ENCODE results near the gene PLD6.

Gene PLD6

DNA sequence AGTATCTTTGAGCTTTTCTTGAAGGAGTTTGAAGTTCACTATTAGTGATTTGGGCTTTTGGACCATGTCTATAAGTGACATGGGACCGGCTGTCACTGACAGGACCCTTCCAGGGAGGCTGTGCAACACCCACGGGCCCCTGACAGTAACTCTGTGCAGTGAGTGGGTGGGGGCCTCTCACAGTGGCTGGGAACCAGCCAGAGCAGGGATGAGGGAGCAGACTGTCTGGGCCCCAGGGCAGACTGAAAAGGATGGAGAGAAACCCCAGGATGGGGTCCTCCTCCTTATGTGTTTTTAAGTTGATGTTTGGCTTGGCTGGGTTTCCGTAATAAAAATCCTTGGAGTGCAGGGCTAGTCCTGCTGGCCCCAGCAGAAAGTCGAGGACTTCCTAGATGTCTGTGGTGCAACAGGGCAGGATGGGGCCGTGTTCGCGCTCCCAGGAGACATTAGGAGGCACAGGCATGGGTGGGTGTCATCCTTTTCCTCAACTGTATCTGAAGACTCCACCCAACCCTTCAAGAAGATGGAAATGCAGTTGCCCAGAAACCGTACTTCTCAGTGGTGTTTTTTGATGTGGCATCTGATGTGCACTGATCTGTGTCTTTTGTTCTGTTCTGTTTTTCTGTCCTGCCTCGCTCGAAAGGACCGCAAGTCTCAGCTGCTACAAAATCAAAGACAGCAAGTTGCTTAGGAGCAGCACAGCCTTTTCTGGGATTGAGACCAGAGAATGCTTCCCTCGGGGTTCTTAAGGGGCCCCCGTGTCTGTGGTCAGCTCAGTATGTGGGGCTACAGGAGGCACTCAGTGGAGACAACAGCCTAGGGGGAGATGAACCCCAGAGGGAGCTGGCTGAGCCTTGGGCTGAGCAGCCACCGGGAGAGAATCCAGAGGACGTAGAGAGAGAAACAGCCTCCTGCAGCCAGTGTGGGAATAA lies 24.2 kb downstream of the PLD6 start:
- Histone ChIP-seq H3K9ac (ENCODE audit: low read length) (no peak overlapping the region), H2BK15ac (replicated peaks; ENCODE audit: low read depth) (no peak overlapping the region), H3K79me1 (ENCODE audit: low read length) (no peaks in the 10 kb centered on the region), H3K18ac (ENCODE audit: low read length) (no peak overlapping the region), H3K27ac (ENCODE audit: low read depth, low read length) (no peak overlapping the region), H2AK5ac (ENCODE audit: low read length) (no peak overlapping the region), H3K4me1 (ENCODE audit: control insufficient read depth, low read depth, low read length) (no peaks in the 10 kb centered on the region), H4K8ac (ENCODE audit: low read depth, low read length) (no peak overlapping the region), H3K79me2 (ENCODE audit: control insufficient read depth, insufficient read depth, low read length) (no peaks in the 10 kb centered on the region), H3K4me2 (ENCODE audit: low read length) (no peak overlapping the region), H3K36me3 (ENCODE audit: control insufficient read depth, insufficient read depth, low read length) (peaks cover 10% of the 10 kb centered on the region), H3K23ac (ENCODE audit: low read length) (no peak overlapping the region), H3K4ac (ENCODE audit: low read depth, low read length) (no peak overlapping the region), H3K27me3 (ENCODE audit: insufficient read depth, low read length, poor library complexity) (no peaks in the 10 kb centered on the region), H3K4me3 (ENCODE audit: low read length) (no peak overlapping the region), H4K5ac (ENCODE audit: low read length) (no peak overlapping the region), H2BK5ac (ENCODE audit: low read length) (no peak overlapping the region), H3K56ac (ENCODE audit: low read length) (no peak overlapping the region), H2BK120ac (ENCODE audit: low read depth, low read length) (no peak overlapping the region)
- DNase-seq, result no peak
- WGBS (ENCODE audit: extremely low coverage, insufficient coverage, low lambda C conversion rate), result no CpG with 5 or more reads among the region's 15 CpGs

DNA sequence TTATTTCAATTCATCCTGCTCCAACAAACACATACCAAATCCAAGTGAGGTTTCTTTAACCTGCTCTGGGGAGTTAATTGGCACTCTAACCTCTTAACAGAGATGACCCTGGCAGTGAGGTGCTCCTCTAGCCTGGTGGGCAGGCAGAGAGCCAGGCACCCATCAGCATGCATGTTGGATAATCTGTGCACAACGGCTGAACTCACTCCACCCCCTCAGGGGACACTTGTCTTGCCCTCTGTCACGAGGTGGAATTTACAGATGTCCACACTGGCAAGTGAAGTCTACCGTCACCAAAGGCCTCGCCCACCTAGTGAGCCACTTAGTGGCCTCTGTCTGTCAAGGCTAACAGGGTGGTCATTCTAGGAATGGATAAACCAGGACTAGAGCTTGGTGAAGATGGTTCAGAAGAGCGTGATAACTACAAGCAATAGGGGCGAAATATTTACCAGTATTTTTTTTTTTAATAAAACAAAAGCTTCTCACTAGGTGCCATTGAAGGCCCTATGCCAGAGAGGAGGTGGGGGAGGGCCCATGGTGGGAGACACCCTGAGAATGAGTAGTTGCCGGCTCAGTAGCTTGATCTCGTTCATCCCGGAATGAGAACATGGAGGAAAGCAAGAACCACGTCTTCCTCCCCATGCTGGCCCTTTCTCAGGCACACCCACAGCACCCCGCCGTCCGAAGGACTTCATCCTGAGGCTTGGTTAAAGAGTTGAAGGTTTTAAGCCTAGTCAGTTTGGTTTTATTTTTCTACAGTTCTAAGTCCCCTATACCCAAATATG lies 25.2 kb downstream of the PLD6 start:
- no peak overlapping the region for H3K4me3 ChIP-seq (ENCODE audit: low read length)
- H2BK5ac ChIP-seq (ENCODE audit: low read length), result no peak overlapping the region
- no peaks in the 10 kb centered on the region for H3K79me2 ChIP-seq (ENCODE audit: control insufficient read depth, insufficient read depth, low read length)
- peaks cover 18% of the 10 kb centered on the region for H3K36me3 ChIP-seq (ENCODE audit: control insufficient read depth, insufficient read depth, low read length)
- no peak overlapping the region for H4K5ac ChIP-seq (ENCODE audit: low read length)
- H3K4me2 ChIP-seq (ENCODE audit: low read length), result no peak overlapping the region
- H2BK120ac ChIP-seq (ENCODE audit: low read depth, low read length), result no peak overlapping the region
- H3K56ac ChIP-seq (ENCODE audit: low read length), result no peak overlapping the region
- H3K18ac ChIP-seq (ENCODE audit: low read length), result no peak overlapping the region
- WGBS (ENCODE audit: extremely low coverage, insufficient coverage, low lambda C conversion rate), result no CpG with 5 or more reads among the region's 13 CpGs
- no peak overlapping the region for H2AK5ac ChIP-seq (ENCODE audit: low read length)
- H2BK15ac ChIP-seq (replicated peaks; ENCODE audit: low read depth), result no peak overlapping the region
- no peak overlapping the region for H3K27ac ChIP-seq (ENCODE audit: low read depth, low read length)
- H3K79me1 ChIP-seq (ENCODE audit: low read length), result no peaks in the 10 kb centered on the region
- no peak overlapping the region for H3K4ac ChIP-seq (ENCODE audit: low read depth, low read length)
- no peak for DNase-seq
- no peak overlapping the region for H3K23ac ChIP-seq (ENCODE audit: low read length)
- no peak overlapping the region for H4K8ac ChIP-seq (ENCODE audit: low read depth, low read length)
- H3K9ac ChIP-seq (ENCODE audit: low read length), result no peak overlapping the region
- no peaks in the 10 kb centered on the region for H3K27me3 ChIP-seq (ENCODE audit: insufficient read depth, low read length, poor library complexity)
- H3K4me1 ChIP-seq (ENCODE audit: control insufficient read depth, low read depth, low read length), result no peaks in the 10 kb centered on the region

DNA sequence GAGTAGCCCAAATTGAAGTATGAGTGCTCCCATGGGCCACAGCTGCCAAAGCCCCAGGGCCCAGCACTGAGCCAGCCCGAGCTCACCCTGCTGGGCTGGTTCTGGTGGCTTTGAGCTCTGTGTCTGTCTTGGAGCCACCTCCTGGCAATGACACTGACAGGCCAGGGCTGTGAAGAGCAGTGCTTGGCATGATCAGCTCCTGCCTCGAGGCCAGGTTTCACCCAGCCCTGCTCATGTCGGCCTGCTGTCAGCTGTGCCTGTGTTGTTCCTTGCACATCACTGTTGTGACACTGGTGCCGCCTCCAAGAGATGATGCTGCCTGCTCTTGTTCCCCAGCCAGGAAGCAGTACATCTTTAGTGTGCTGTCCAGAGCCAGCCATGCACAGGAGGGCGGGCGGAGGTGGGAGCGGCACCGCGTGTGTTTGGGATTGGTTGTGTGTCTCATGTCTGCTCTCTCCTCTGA lies 26.0 kb downstream of the PLD6 start:
- no peak overlapping the region for H2BK5ac ChIP-seq (ENCODE audit: low read length)
- H3K27ac ChIP-seq (ENCODE audit: low read depth, low read length), result no peak overlapping the region
- no peak overlapping the region for H2BK15ac ChIP-seq (replicated peaks; ENCODE audit: low read depth)
- WGBS (ENCODE audit: extremely low coverage, insufficient coverage, low lambda C conversion rate), result no CpG with 5 or more reads among the region's 9 CpGs
- H3K56ac ChIP-seq (ENCODE audit: low read length), result no peak overlapping the region
- H3K23ac ChIP-seq (ENCODE audit: low read length), result no peak overlapping the region
- DNase-seq, result no peak
- H4K5ac ChIP-seq (ENCODE audit: low read length), result no peak overlapping the region
- no peak overlapping the region for H3K9ac ChIP-seq (ENCODE audit: low read length)
- H3K36me3 ChIP-seq (ENCODE audit: control insufficient read depth, insufficient read depth, low read length), result peaks cover 20% of the 10 kb centered on the region
- H2BK120ac ChIP-seq (ENCODE audit: low read depth, low read length), result no peak overlapping the region
- H3K18ac ChIP-seq (ENCODE audit: low read length), result no peak overlapping the region
- H3K79me2 ChIP-seq (ENCODE audit: control insufficient read depth, insufficient read depth, low read length), result no peaks in the 10 kb centered on the region
- no peak overlapping the region for H3K4ac ChIP-seq (ENCODE audit: low read depth, low read length)
- no peaks in the 10 kb centered on the region for H3K4me1 ChIP-seq (ENCODE audit: control insufficient read depth, low read depth, low read length)
- H3K4me3 ChIP-seq (ENCODE audit: low read length), result no peak overlapping the region
- no peaks in the 10 kb centered on the region for H3K27me3 ChIP-seq (ENCODE audit: insufficient read depth, low read length, poor library complexity)
- no peak overlapping the region for H3K4me2 ChIP-seq (ENCODE audit: low read length)
- H3K79me1 ChIP-seq (ENCODE audit: low read length), result no peaks in the 10 kb centered on the region
- no peak overlapping the region for H4K8ac ChIP-seq (ENCODE audit: low read depth, low read length)
- H2AK5ac ChIP-seq (ENCODE audit: low read length), result no peak overlapping the region

DNA sequence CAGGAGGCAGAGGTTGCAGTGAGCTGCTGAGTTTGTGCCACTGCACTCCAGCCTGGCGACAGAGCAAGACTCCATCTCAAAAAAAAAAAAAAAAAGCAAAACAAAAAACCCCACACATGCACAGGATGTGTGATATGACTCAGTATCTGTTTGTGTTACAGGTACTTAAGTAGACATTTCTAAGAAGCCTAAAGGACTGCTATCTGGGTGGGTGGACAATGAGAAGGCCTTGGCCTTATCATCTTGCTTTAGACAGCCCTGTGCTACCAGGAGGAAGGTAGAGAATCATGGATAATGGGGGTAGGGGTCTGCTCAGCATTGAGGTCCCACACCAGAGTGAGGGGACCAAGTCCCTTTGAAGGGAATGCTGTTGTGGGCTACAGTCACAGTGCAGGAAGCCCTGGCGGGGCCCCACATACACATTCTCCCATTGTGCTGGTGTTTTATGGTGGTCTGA lies 26.7 kb downstream of the PLD6 start:
- no peak overlapping the region for H2BK15ac ChIP-seq (replicated peaks; ENCODE audit: low read depth)

DNA sequence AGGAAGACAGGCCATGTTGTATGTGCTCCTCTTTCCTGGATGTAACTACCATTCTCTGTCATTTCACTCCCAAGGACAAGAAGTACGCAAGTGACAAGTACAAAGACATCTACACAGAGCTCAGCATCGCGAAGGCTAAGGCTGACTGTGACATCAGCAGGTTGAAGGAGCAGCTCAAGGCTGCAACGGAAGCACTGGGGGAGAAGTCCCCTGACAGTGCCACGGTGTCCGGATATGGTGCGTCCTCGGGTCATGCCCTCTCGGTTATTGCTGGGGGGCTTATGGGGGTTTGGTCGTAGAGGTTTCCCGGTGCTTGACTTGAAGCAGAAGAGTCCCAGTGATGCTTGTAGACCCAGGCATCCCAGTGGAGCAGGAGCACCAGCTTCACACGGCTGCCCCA lies 29.0 kb downstream of the PLD6 start:
- Histone ChIP-seq H3K4me3 (ENCODE audit: low read length) (no peak overlapping the region), H3K79me2 (ENCODE audit: control insufficient read depth, insufficient read depth, low read length) (no peaks in the 10 kb centered on the region), H3K27me3 (ENCODE audit: insufficient read depth, low read length, poor library complexity) (no peaks in the 10 kb centered on the region), H3K4ac (ENCODE audit: low read depth, low read length) (no peak overlapping the region), H3K9ac (ENCODE audit: low read length) (no peak overlapping the region), H3K4me2 (ENCODE audit: low read length) (no peak overlapping the region), H3K36me3 (ENCODE audit: control insufficient read depth, insufficient read depth, low read length) (peaks cover 30% of the 10 kb centered on the region), H4K8ac (ENCODE audit: low read depth, low read length) (no peak overlapping the region), H3K56ac (ENCODE audit: low read length) (no peak overlapping the region), H3K79me1 (ENCODE audit: low read length) (no peaks in the 10 kb centered on the region), H2AK5ac (ENCODE audit: low read length) (no peak overlapping the region), H3K18ac (ENCODE audit: low read length) (no peak overlapping the region), H3K23ac (ENCODE audit: low read length) (no peak overlapping the region), H3K27ac (ENCODE audit: low read depth, low read length) (no peak overlapping the region), H4K5ac (ENCODE audit: low read length) (no peak overlapping the region), H3K4me1 (ENCODE audit: control insufficient read depth, low read depth, low read length) (no peaks in the 10 kb centered on the region), H2BK15ac (replicated peaks; ENCODE audit: low read depth) (no peak overlapping the region), H2BK5ac (ENCODE audit: low read length) (no peak overlapping the region), H2BK120ac (ENCODE audit: low read depth, low read length) (no peak overlapping the region)
- WGBS (ENCODE audit: extremely low coverage, insufficient coverage, low lambda C conversion rate), result no CpG with 5 or more reads among the region's 12 CpGs
- no peak for DNase-seq

More for the DNA sequence above, 26.7 kb downstream of the PLD6 start:
- no peak overlapping the region for H3K27ac ChIP-seq (ENCODE audit: low read depth, low read length)
- DNase-seq, result no peak
- H3K4me1 ChIP-seq (ENCODE audit: control insufficient read depth, low read depth, low read length), result no peaks in the 10 kb centered on the region
- H3K79me2 ChIP-seq (ENCODE audit: control insufficient read depth, insufficient read depth, low read length), result no peaks in the 10 kb centered on the region
- H2BK5ac ChIP-seq (ENCODE audit: low read length), result no peak overlapping the region
- H2AK5ac ChIP-seq (ENCODE audit: low read length), result no peak overlapping the region
- no peak overlapping the region for H3K56ac ChIP-seq (ENCODE audit: low read length)
- no CpG with 5 or more reads among the region's 2 CpGs for WGBS (ENCODE audit: extremely low coverage, insufficient coverage, low lambda C conversion rate)
- no peak overlapping the region for H4K5ac ChIP-seq (ENCODE audit: low read length)
- no peak overlapping the region for H3K4ac ChIP-seq (ENCODE audit: low read depth, low read length)
- H3K18ac ChIP-seq (ENCODE audit: low read length), result no peak overlapping the region
- H3K36me3 ChIP-seq (ENCODE audit: control insufficient read depth, insufficient read depth, low read length), result peaks cover 22% of the 10 kb centered on the region
- H3K4me3 ChIP-seq (ENCODE audit: low read length), result no peak overlapping the region
- H3K4me2 ChIP-seq (ENCODE audit: low read length), result no peak overlapping the region
- H3K27me3 ChIP-seq (ENCODE audit: insufficient read depth, low read length, poor library complexity), result no peaks in the 10 kb centered on the region
- no peak overlapping the region for H2BK120ac ChIP-seq (ENCODE audit: low read depth, low read length)
- no peak overlapping the region for H3K23ac ChIP-seq (ENCODE audit: low read length)
- no peak overlapping the region for H3K9ac ChIP-seq (ENCODE audit: low read length)
- H4K8ac ChIP-seq (ENCODE audit: low read depth, low read length), result no peak overlapping the region
- H3K79me1 ChIP-seq (ENCODE audit: low read length), result no peaks in the 10 kb centered on the region

Data from mesendoderm (in vitro differentiated cells).